Stimulated activated CD8-positive, alpha-beta memory T cell treated with anti-CD3 and anti-CD28 coated beads, Interleukin-4, amount 100 ng/mL, for 48 hours (primary cell): Measurements from ENCODE around the gene ZBED4.
A peak's percentile ranks its signal among the peaks of the same experiment; 100 is the strongest.

ENCODE experiments used
- DNase-seq: peaks from one replicate; pipeline ENCODE4 v3.0.0-alpha.2; 2020

ZBED4 gene

GRCh38 chr22:49906799-49907290, 53.2 kb downstream of the ZBED4 start:
- DNase-seq, result no peak

- no peak for DNase-seq
Observed at GRCh38 chr22:49907807-49908206, 54.2 kb downstream of the ZBED4 start.

- no peak for DNase-seq
Observed at GRCh38 chr22:49909476-49910205, 56.0 kb downstream of the ZBED4 start.

DNA sequence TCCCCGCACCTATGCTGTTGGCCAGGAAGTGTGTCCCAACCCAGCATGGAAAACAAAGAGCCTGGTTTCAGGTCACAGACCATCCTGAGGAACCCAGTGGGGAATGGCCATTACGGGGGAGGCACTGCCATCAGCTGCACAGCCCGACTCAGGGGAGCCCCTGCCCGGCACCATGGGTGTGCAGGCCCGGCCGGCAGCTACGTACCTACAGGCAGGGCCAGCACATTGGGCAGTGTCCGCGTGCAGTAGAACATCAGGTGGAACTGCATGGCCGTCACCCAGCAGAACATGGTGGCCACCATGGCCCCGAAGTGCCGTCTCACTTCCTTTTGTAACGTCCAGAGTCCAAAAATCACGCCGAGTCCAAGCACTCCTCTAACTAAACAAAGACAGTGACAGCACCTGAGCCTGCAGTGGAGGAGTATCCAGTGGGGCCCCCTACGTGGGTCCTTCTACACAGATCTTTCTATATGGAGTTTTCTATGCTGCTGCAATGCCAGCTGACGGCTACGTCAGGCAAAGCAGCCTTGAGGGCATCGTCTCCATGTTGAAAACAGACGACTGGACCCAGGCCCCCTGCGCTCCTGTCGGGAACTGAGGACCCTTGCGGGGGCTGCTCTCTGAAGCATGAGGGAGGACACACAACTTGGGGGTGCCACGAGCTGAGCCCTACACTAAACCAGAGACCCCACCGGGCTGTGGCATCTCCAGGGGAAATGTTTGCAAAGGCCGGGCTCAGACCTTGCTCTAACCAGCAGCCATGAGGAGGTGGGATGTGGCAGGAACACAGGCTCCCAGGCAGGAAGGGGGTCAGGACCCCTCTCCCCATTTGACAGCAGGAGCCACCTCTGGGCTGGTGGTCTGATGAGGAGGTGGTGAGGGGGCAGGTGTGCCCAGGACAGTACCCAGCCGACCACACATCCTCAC, 56.8 kb downstream of the ZBED4 start:
- no peak for DNase-seq

DNA sequence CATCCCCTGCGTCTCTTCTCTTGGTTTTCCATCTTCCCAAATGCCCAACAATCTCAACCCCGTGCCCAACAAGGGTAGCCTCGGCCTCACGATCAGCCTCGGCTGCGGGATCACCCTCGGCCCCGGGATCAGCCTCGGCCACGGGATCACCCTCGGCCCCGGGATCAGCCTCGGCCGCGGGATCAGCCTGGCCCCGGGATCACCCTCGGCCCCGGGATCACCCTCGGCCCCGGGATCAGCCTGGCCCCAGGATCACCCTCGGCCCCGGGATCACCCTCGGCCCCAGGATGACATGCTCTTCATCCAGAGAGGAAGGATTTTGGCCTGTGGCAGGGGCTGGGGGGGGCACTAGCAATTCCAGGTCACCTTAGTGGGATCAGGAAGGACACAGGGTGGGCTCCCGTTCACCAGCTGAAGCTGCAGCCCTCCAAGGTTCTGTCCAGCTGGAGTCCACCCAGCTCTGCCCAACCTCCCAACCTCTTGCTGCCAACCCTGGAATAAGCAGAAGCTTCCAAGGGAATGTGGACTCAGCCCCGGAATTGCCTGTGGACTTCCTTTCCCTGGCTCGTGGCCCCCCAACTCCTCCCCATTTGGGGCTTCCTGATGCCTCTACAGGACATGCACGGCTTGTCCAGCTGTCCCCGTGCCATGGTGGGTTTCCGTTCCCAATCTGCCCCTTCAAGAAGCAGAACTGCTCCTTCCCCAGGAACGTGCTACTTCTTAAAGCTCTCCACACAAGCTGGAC, 58.4 kb downstream of the ZBED4 start:
- DNase-seq, result no peak

DNA sequence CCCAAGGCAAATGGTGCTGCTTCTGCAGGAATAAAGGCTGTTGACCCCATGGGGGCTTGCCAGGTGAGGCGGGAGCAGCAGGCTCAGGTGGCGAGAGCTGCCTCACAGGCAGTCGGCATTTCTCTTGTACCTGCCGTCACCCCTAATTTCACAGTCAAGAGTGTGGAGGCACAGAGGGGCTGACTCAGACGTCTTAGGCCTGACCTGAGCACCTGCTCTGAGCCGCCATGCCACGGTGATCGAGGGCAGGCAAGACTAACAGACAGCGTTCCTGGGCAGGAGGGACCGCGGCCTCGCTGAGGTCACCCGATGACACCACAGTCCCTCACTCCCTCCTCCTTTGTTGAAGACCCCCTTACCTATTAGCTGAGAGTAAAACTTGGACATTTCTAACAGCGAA, 59.4 kb downstream of the ZBED4 start:
- no peak for DNase-seq

DNA sequence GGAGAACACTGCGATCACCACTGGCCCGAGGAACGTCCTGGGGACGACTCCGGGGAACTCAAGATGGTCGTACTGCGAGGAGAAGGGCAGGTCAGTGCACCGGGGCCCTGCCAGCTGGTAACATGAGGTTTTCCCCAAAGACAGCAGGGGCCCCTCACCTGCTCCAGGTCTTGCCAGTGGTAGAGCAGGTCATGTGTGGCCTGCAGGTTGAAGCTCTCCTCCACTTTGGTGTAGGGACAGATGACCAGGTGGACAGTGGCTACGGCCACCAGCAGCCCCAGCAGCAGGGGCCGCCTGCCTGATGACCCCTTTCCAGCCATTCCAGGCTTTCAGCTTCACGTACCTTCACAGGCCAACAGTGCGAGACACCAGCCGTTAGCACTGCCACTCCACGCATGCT, 59.8 kb downstream of the ZBED4 start:
- no peak for DNase-seq

DNA sequence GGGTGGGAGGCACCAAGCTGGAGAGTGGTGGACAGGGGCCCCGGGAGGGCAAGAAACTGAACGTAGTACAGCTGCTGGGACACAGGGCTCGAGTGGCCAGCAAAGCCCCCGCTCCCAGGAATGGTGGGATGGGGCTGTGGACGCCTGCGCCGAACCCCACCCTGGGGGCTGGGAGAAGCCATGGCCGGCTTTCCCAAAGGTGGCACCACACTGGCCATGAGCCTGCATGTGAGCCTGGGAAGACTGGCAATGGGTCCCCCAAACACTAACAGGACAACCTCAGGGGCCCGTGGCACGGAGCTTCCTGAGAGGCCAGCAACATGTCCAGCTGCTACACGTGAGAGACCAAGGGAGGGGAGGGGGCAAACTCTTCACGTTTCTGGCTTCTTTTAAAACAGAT, 60.6 kb downstream of the ZBED4 start:
- DNase-seq, result no peak

DNA sequence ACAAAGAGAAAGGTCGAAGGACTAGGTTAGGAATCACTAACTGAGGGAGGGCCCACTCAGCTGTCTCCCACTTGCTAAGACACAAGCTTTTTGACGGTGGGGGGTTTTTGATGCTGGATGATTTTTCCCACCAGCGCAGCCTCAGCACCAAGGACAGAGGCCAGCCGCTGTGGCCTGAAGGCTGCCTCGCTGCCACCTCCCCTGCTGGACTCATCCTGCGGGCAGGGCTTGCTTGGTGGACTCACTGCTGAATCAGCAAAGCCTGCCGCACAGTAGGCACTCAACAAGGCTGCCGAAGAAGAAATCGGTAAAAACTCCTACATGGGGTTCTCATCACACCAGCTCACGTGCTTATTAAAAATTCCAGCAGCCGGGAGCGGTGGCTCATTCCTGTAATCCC, 62.0 kb downstream of the ZBED4 start:
- no peak for DNase-seq

GRCh38 chr22:49916831-49917230, 63.2 kb downstream of the ZBED4 start:
- DNase-seq, result no peak

- DNase-seq, result peak; percentile 98
Observed at GRCh38 chr22:49917974-49918910, 64.6 kb downstream of the ZBED4 start, which contains the start of the genes ALG12 and CRELD2. Gene ALG12, minus strand, starts transcription at chr22:49918438. Its CDS starts 4,673 bp downstream, at chr22:49913765. Gene CRELD2, plus strand, starts transcription at chr22:49918634. Its CDS starts 136 bp downstream, at chr22:49918770.

DNA sequence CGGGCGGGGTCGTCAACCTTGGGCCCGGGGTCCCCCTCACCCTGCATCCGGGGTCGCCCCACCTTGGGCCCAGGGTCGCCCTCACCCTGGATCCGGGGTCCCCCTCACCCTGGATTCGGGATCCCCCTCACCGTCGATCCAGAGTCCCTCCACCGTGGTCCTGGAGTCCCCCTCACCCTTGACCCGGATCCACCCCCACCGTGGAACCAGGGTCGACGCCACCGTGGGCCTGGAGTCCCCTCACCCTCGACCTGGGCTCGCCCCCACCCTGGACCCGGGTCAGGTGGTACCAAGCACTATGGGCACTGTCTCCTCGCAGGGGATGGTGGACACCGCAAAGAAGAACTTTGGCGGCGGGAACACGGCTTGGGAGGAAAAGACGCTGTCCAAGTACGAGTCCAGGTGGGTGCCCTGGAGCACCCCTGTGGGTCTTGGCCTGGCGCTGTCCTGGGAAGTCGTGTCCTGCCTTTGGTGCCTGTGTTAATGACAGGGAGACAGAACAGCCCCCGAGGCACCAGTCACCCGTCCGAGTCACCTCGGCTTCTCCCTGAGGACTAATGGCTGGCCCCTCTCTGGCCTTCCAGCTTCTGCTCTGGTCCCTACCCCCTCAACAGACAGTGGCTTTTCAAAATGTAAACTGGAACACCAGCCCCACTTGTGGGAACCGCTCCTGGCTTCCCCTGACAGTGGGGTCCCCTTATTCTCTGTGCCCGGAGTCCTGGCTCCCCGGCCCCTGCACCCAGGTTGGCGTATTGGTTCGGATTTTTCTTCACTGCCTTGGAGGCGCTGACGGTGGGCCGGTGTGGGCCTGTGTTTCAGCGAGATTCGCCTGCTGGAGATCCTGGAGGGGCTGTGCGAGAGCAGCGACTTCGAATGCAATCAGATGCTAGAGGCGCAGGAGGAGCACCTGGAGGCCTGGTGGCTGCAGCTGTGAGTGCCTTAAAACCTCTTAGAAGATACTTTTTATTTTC, 65.6 kb downstream of the ZBED4 start:
- DNase-seq, result no peak

DNA sequence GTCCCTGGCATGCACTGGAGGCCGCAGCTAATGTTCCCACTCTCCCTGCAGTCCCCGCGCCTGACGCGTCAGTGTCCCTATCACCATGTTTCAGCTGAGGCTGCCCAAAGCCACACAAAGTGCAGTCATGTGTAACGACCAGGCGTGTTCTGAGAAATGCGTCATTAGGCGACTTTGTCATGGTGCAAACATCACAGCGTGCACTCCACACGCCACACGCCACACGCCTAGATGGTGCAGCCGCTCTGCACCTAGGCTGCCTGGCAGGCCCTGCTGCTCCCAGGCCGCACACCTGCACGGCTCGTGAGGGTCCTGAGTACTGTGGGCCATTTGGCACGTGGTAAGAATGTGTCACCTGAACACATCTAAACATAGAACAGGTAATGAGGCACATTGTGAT, 67.2 kb downstream of the ZBED4 start:
- no peak for DNase-seq

DNA sequence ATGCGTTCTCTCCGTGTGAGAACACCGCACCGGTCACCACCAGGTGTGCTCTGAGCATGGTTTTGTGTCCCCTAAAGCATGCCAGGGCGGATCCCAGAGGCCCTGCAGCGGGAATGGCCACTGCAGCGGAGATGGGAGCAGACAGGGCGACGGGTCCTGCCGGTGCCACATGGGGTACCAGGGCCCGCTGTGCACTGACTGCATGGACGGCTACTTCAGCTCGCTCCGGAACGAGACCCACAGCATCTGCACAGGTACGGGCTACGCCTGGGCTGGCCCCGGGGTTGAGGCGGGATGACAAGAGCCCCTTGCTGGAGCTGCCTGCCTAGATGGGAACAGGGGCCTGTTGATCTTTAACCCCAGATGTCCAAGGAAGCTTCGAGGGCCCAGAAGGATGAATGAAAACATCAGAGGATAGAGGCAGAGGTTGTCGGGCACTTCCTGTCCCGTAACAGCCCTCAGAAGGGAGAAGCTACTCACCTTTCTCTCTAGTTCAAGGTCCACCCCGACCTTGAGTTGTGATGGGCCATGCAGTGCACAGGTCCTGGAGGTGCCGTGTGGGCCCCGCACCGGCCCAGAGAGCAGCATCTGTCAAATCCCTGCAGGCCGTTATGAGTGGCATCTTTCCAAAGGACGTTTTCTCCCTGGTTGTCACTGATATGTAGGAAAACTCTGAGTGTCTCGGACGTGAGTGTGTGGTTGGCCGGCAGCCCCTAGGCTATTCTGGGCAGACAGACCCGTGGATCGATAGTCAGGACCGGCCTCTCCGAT, 68.0 kb downstream of the ZBED4 start:
- DNase-seq, result no peak

- DNase-seq, result no peak
Observed at GRCh38 chr22:49922484-49922883, 68.8 kb downstream of the ZBED4 start.

- DNase-seq, result no peak
Observed at GRCh38 chr22:49922926-49923325, 69.3 kb downstream of the ZBED4 start.

DNA sequence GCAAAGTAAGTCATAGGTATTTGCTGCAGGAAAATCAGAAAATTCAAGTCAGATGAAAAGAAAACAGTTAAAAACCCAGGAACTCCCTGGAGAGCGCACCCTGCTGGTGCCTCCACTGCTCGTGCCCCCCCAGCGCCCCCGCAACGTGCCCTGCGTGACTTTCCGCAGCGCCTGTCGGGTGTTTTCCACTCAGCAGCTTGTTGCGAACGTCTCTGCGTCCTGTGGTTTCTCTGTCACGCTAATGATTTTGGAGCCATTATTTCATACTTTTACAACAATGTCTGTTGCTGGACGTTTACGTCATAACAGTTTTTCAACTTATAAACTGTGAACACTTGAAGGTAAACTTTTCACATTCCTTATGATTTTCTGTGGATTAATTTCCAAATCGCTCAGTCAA, 69.8 kb downstream of the ZBED4 start:
- DNase-seq, result no peak

- no peak for DNase-seq
Observed at GRCh38 chr22:49924113-49924833, 70.6 kb downstream of the ZBED4 start.

DNA sequence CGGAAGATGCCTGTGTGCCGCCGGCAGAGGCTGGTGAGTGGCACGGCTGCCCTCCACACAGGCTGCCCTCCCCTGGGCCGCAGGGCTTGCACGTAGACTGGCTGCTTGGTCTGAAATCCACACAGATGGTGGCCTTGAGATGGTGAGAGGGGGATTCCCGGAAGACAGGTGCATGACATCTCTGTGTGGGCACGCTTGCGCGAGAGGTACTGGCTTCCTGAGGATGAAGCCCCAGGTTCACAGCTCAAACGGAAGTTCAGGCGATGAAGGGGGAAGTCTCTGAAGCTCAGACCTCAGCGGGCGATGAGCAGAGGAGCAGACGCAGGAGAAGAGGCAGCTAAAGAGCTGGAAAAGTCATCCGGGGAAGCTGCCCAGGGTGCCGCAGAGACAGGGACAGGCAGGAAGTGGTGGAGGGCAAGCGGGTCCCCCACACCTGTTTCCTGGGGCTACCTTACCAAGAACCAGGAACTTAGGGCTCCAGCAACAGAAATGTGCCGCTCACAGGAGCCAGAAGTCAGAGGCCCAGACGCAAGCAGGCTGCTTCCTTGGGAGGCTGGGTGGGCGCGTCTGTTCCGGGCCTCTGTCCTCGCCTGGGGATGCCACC, 72.0 kb downstream of the ZBED4 start:
- DNase-seq, result peak; percentile 74
